Heart left ventricle (tissue), 16 donors: ENCODE results near the gene ENTPD1. TPM values are rescaled to one million over a fixed set of nuclear protein-coding genes. Genes with fewer than 3 reads are reported as not detected.

Experiments used
- ATAC-seq, 4 donors: fragments of 200-7000 bp; cut with Tn5 transposase; one replicate each; pipeline ENCODE4 v1.9.1; 2020 to 2022; ENCODE audit warnings: moderate library complexity in 4 of 4, mild to moderate bottlenecking in 3 of 4, moderate number of reproducible peaks in 1 of 4
- DNase-seq, 5 donors: peaks; one replicate each; pipeline ENCODE4 v3.0.0-alpha.2; 2020
- H3K27ac ChIP-seq, 12 donors: fragments of 200-600 bp; sonication (generic) in 4 of 12; one replicate each; pipeline versions ENCODE4 v1.5.0 to v1.8.0; 2016 to 2022; ENCODE audit warnings: mild to moderate bottlenecking in 2 of 12
- H3K27me3 ChIP-seq, 9 donors: fragments of 200-600 bp; sonication (generic) in 2 of 9; one replicate each; pipeline versions ENCODE4 v1.5.1 to v1.8.0; 2016 to 2022; ENCODE audit warnings: mild to moderate bottlenecking in 3 of 9
- H3K36me3 ChIP-seq, 9 donors: fragments of 200-600 bp; sonication (generic) in 2 of 9; one replicate each; pipeline versions ENCODE4 v1.5.0 to v1.8.0; 2018 to 2022; ENCODE audit warnings: mild to moderate bottlenecking in 2 of 9
- H3K4me1 ChIP-seq, 12 donors: fragments of 200-600 bp; sonication (generic) in 4 of 12; one replicate each; pipeline versions ENCODE4 v1.5.0 to v1.8.0; 2016 to 2022; ENCODE audit warnings: mild to moderate bottlenecking in 3 of 12
- H3K4me3 ChIP-seq, 12 donors: fragments of 200-600 bp; sonication (generic) in 4 of 12; one replicate each; pipeline versions ENCODE4 v1.5.0 to v1.8.0; 2017 to 2022; ENCODE audit warnings: mild to moderate bottlenecking in 9 of 12, moderate library complexity in 4 of 12
- H3K9me3 ChIP-seq, 12 donors: fragments of 200-600 bp; sonication (generic) in 4 of 12; one replicate each; pipeline versions ENCODE4 v1.5.0 to v1.8.0; 2016 to 2022; ENCODE audit warnings: mild to moderate bottlenecking in 1 of 12
- POLR2A ChIP-seq, 2 donors: fragments of 450-650 bp; IDR thresholded peaks; one replicate each; pipeline ENCODE4 v1.6.1; 2017; ENCODE audit warnings: antibody characterized with exemption in 2 of 2, mild to moderate bottlenecking in 2 of 2, moderate library complexity in 2 of 2
- WGBS, 4 donors: extraction: QIAGEN DNeasy Blood & Tissue Kit in 2 of 4; methylation state at CpG; one replicate each; pipeline versions ENCODE4 v1.1.5 to v1.1.7; 2013 to 2018; 5-methylcytosine and 5-hydroxymethylcytosine counted together
- intact Hi-C, 10 donors: fragments of 100-400 bp; cut with DNase I; formaldehyde crosslinking; loops; one replicate each; pipeline versions ENCODE4 v1.11.1 to v1.14.2; 2022
- polyA plus RNA-seq, 2 donors: library from polyadenylated mRNA; stranded (reverse); fragments of 200-250 nt; gene quantifications; one replicate each; pipeline ENCODE4 v1.2.3, GENCODE V29; 2013
- total RNA-seq, 9 donors: library from RNA; depleted of rRNA in 2 of 9; stranded (reverse); fragments of >200 nt in 2 of 9; fragmentation: NEBNext Ultra II Directional in 3 of 9; extraction: Animal tissue kit (Norgen Biotek cat#: 25700) in 3 of 9; gene quantifications; one replicate each; pipeline versions ENCODE4 v1.1.0 to v1.2.4, GENCODE V29; 2016 to 2023
- TF ChIP-seq, protein P1 (sequence below), 12 donors: fragments of 200-600 bp; sonication (generic) in 4 of 12; IDR thresholded peaks; one replicate each; pipeline versions ENCODE4 v1.5.0 to v1.8.0; 2018 to 2022; ENCODE audit warnings: antibody characterized with exemption in 12 of 12, mild to moderate bottlenecking in 5 of 12
- donor health status: ischemic (EF 13 %, LVEDD 7.1; RV severe dilation, severe dysfunction).
- donor health status: healthy with polysubstance abuse.
- donor health status: DM: no; HTN: yes; CAD: no.
- donor health status: DM: no; HTN: no; CAD: no.
- donor health status: ischemic (EF 25% LVEDD 6.9; RV normal size, moderate dysfunction).
- donor health status: ischemic (EF 25% LVEDD 5.7; RV mildly dilated, moderate dysfunction).
- donor health status: healthy.
- donor health status: DM: yes; HTN: yes; CAD: no.
- donor health status: ischemic (EF 35%, LVEDD 5.7; RV mildly dilated, moderate dysfunction).
- donor health status: nonischemic (EF 11% LVEDD 7.7; RV severe dilation, severe dysfunction).
- donor health status: DM: yes; HTN: yes; CAD: no.
- donor health status: PGD.
- donor health status: ischemic (EF 29% LVEDD 5.4; RV normal size, mild dysfunction).
- donor health status: nonischemic (EF 23%, LVEDD 6.1; RV moderate dilation, normal function).

ENTPD1 gene
- total and polyA plus RNA-seq, 11 donors = 3.3 to 23.2 (median 7.6) TPM

DNA sequence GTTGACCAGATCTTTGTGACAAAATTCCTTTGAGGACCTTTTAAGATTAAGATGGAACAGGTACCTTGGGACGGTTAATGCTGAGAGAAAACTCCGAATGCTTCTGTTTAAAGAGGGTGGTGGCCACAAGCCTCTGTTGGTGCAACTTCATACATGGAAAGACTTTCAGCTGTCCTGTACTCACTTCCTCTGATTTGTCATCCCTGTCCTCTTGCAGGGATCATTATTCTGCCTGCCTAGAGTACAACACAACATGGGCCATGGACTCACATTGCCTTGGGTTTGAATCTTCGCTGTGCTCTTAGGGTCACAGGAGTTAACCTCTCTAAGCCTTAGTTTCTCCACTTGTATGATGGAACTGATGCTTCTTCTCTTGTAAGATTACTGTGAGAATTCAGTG lies 75.1 kb downstream of the ENTPD1 start:
- ATAC-seq (no peak), DNase-seq (no peak)
- no peaks in the 10 kb centered on the region for H3K9me3 ChIP-seq
- peak overlapping the region in 2 of 12 donors; percentile 10 to 58 for H3K27ac ChIP-seq
- peaks cover 0 to under 1% (median 0%) of the 10 kb centered on the region in 9 donors for H3K36me3 ChIP-seq
- H3K4me3 ChIP-seq = no peak overlapping the region
- no peaks in the 10 kb centered on the region for H3K27me3 ChIP-seq
- no peak for TF ChIP-seq POLR2A (IDR thresholded peaks at IDR 0.05)
- intact Hi-C loops = no loop called here
- WGBS, 4 donors = 91 to 98% (median 95%) methylated on average over 3 of the region's 3 CpGs
- peaks cover 0 to 18% (median 6%) of the 10 kb centered on the region in 12 donors for H3K4me1 ChIP-seq

DNA sequence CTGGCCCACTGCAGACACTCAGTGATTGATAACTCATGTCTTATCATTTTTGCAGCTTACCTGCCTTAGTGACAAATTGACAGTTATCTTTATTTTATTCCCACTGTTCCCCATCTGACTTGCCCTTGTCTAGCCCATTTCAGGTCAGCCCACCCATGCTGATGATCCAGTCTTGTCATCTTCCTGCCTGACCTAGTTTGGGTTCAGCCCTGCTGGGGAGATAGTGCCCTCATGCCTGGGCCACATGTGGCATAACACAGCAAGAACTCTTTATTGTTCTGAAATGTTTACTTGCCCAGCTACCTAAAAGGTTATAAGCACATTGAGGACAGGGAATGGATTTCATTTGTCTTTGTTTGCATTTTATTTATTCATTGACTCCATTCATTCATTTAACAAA lies 75.6 kb downstream of the ENTPD1 start:
- intact Hi-C loops = no loop called here

DNA sequence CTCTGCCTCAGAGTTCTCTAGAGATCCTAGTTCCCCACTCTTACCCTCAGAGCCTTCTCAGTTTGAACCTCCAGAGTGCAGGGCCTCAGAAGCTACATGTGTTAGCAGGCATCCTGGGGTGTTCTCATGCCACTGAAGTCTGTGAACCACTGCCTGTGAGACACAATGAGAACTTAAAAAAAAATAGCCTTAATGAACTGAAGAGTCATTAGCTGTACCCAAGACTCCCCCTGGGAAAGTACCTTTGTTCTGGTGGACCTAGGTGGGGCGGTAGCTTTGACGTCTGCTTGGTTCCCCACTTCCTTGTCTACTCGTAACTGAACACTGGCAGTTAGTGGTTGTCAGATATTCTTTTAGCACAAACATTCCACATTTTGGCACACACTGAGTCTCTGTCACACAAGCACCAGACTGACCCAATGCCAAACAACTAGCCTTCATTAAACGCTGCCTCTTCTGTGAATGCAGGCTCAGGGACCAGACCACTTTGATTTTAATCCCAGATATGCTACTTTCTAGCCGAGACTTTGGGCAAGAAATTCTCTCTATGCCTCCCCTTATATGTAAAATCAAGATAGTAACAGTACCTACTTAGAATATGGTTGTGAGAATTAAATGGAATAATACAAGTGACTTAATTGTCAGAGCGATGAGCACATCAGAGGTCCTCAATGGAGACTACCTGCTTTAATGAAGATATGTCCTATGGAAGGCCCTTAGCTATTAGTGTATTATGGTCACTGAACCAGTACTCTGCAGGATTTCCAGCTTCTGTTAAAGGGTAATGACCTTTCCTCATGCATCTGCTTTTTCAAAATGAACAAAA lies 76.5 kb downstream of the ENTPD1 start:
- no peaks in the 10 kb centered on the region for H3K27me3 ChIP-seq
- no peaks in the 10 kb centered on the region for H3K36me3 ChIP-seq
- H3K9me3 ChIP-seq = no peaks in the 10 kb centered on the region
- DNase-seq (peak in 1 of 5 donors; percentile 32), ATAC-seq (peak in 3 of 4 donors; percentile 53 to 94 (median 66))
- no peak overlapping the region for H3K4me3 ChIP-seq
- intact Hi-C loops = no loop called here
- peaks cover 0 to 32% (median 8%) of the 10 kb centered on the region in 12 donors for H3K4me1 ChIP-seq
- WGBS, 4 donors = 59 to 75% (median 65%) methylated on average over 6 of the region's 6 CpGs
- TF ChIP-seq, protein P1, sequence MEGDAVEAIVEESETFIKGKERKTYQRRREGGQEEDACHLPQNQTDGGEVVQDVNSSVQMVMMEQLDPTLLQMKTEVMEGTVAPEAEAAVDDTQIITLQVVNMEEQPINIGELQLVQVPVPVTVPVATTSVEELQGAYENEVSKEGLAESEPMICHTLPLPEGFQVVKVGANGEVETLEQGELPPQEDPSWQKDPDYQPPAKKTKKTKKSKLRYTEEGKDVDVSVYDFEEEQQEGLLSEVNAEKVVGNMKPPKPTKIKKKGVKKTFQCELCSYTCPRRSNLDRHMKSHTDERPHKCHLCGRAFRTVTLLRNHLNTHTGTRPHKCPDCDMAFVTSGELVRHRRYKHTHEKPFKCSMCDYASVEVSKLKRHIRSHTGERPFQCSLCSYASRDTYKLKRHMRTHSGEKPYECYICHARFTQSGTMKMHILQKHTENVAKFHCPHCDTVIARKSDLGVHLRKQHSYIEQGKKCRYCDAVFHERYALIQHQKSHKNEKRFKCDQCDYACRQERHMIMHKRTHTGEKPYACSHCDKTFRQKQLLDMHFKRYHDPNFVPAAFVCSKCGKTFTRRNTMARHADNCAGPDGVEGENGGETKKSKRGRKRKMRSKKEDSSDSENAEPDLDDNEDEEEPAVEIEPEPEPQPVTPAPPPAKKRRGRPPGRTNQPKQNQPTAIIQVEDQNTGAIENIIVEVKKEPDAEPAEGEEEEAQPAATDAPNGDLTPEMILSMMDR (IDR thresholded peaks at IDR 0.05) = no peak
- TF ChIP-seq POLR2A (IDR thresholded peaks at IDR 0.05) = no peak
- H3K27ac ChIP-seq = peak overlapping the region in 11 of 12 donors; percentile 18 to 70 (median 53)

More for the DNA sequence above, 75.6 kb downstream of the ENTPD1 start:
- DNase-seq (no peak), ATAC-seq (no peak)
- Histone ChIP-seq H3K27ac (peak overlapping the region in 7 of 12 donors; percentile 10 to 67 (median 62)), H3K9me3 (no peaks in the 10 kb centered on the region), H3K4me1 (peaks cover 0 to 22% (median 6%) of the 10 kb centered on the region in 12 donors), H3K27me3 (no peaks in the 10 kb centered on the region), H3K36me3 (no peaks in the 10 kb centered on the region), H3K4me3 (no peak overlapping the region)
- TF ChIP-seq, protein P1 (IDR thresholded peaks at IDR 0.05) = no peak
- no peak for TF ChIP-seq POLR2A (IDR thresholded peaks at IDR 0.05)

DNA sequence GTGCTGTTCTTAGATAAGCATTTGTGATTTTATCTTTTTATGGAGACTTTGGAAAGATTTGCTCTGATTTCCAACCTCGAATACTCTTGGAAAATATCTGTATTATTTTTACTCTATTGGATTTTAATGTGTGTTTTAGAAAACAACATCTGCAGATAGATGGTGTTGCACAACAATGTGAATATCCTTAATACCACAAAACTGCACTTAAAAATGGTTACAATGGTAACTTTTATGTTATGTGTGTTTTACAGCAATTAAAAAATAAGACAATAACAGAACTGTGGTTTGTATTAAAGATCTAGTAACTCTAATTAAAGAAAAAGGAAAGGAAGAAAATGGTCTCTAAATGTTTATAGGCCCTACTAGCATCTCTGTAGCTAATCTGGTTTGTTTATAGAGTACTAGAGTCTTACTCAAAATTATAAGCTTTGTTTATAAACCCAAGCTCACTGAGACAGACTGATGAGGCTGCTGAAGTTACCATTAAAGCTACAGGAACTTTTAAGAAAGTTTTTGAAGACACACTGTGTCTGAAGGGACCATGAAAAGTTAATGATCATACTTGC lies 77.2 kb downstream of the ENTPD1 start:
- TF ChIP-seq, protein P1 (IDR thresholded peaks at IDR 0.05) = no peak
- TF ChIP-seq POLR2A (IDR thresholded peaks at IDR 0.05) = no peak
- WGBS, 4 donors = 32 to 53% (median 40%) methylated on average over 1 of the region's 1 CpG
- ATAC-seq = no peak
- Histone ChIP-seq H3K36me3 (no peaks in the 10 kb centered on the region), H3K4me1 (peaks cover 0 to 36% (median 8%) of the 10 kb centered on the region in 12 donors), H3K27me3 (no peaks in the 10 kb centered on the region), H3K9me3 (no peaks in the 10 kb centered on the region), H3K27ac (peak overlapping the region in 9 of 12 donors; percentile 14 to 70 (median 58)), H3K4me3 (no peak overlapping the region)
- intact Hi-C loops = no loop called here
- no peak for DNase-seq
